GM03348 (cell line): ENCODE data around the gene HOXC9.
A peak's percentile ranks its signal among the peaks of the same experiment; 100 is the strongest.

ENCODE experiments used
- DNase-seq: peaks from one replicate; pipeline ENCODE4 v3.0.0; 2012; ENCODE audit warnings: low spot score

Gene HOXC9

GRCh38 chr12:53988541-53989226 is 11.3 kb upstream of the HOXC9 start:
- no peak for DNase-seq

GRCh38 chr12:53989227-53990113 is 10.5 kb upstream of the HOXC9 start:
- DNase-seq = no peak

GRCh38 chr12:53990311-53991076 is 9.5 kb upstream of the HOXC9 start:
- no peak for DNase-seq

GRCh38 chr12:53991077-53991460 is 8.9 kb upstream of the HOXC9 start:
- peak; percentile 79 for DNase-seq

GRCh38 chr12:53992377-53992889 is 7.5 kb upstream of the HOXC9 start:
- DNase-seq = no peak

- no peak for DNase-seq
Observed at GRCh38 chr12:53993162-53994008, 6.6 kb upstream of the HOXC9 start.

- DNase-seq = no peak
Observed at GRCh38 chr12:53994009-53994263, 6.0 kb upstream of the HOXC9 start.

GRCh38 chr12:53994264-53995001 is 5.5 kb upstream of the HOXC9 start:
- DNase-seq = no peak

GRCh38 chr12:53995002-53995377 is 5.0 kb upstream of the HOXC9 start:
- no peak for DNase-seq

- peak; percentile 81 for DNase-seq
Observed at GRCh38 chr12:53995378-53996239, 4.4 kb upstream of the HOXC9 start.

- DNase-seq = no peak
Observed at GRCh38 chr12:53996240-53997203, 3.4 kb upstream of the HOXC9 start.

GRCh38 chr12:53997204-53998109 is 2.5 kb upstream of the HOXC9 start:
- no peak for DNase-seq

- no peak for DNase-seq
Observed at GRCh38 chr12:53998110-53998899, 1.7 kb upstream of the HOXC9 start.

GRCh38 chr12:53998900-53999236 is 1.1 kb upstream of the HOXC9 start:
- DNase-seq = no peak

GRCh38 chr12:53999559-54000115 is 324 bp upstream of the HOXC9 start:
- peak; percentile 85 for DNase-seq

- DNase-seq = no peak
Observed at GRCh38 chr12:54001283-54002187, 1.6 kb downstream of the HOXC9 start.
